Measurements from ENCODE around the gene LENEP.

LENEP gene

GRCh38 chr1:154962156-154962749 is 31.1 kb upstream of the LENEP start:
- DNase-seq (ENCODE audit: extremely low spot score) = no peak
- TF ChIP-seq L3MBTL2 (conservative IDR thresholded peaks at IDR 0.05) = 0 out of 2 replicates have a peak, but pooled peaks have one; percentile 11
- TF ChIP-seq FOXK2 (IDR thresholded peaks at IDR 0.05) = no peak
- CTCF ChIA-PET = interaction anchor here (1.3 to 1.6 kb wide), 4 partner anchors 8 to 99 kb away, joined by 3 to 4 read pairs (median 4); partner anchors contain the start of gene SHC1
- POLR2A ChIA-PET = interaction anchor here (0.6 to 4.8 kb wide), 12 partner anchors 10 to 53 kb away, joined by 3 to 59 read pairs (median 4); partner anchors contain the start of genes CKS1B, FLAD1, LENEP and PMVK

GRCh38 chr1:154962795-154963330 is 30.5 kb upstream of the LENEP start:
- ChIA-PET POLR2A (interaction anchor here (0.6 to 4.8 kb wide), 5 partner anchors 9 to 41 kb away, joined by 3 to 59 read pairs (median 5); partner anchors contain the start of genes CKS1B, FLAD1 and SHC1), CTCF (interaction anchor here (0.6 to 1.6 kb wide), 4 partner anchors 8 to 98 kb away, joined by 3 to 4 read pairs (median 4); partner anchors contain the start of gene SHC1)
- TF ChIP-seq TARDBP (IDR thresholded peaks at IDR 0.05) = no peak
- TF ChIP-seq L3MBTL2 (conservative IDR thresholded peaks at IDR 0.05) = no peak
- no peak for TF ChIP-seq FOXK2 (IDR thresholded peaks at IDR 0.05)
- no peak for TF ChIP-seq NFRKB (IDR thresholded peaks at IDR 0.05)
- TF ChIP-seq BHLHE40 (IDR thresholded peaks at IDR 0.05; ENCODE audit: borderline replicate concordance) = no peak
- TF ChIP-seq ELF4 (IDR thresholded peaks at IDR 0.05) = no peak
- TF ChIP-seq, protein P1, sequence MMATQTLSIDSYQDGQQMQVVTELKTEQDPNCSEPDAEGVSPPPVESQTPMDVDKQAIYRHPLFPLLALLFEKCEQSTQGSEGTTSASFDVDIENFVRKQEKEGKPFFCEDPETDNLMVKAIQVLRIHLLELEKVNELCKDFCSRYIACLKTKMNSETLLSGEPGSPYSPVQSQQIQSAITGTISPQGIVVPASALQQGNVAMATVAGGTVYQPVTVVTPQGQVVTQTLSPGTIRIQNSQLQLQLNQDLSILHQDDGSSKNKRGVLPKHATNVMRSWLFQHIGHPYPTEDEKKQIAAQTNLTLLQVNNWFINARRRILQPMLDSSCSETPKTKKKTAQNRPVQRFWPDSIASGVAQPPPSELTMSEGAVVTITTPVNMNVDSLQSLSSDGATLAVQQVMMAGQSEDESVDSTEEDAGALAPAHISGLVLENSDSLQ (IDR thresholded peaks at IDR 0.05) = no peak
- no peak for TF ChIP-seq ARNT (IDR thresholded peaks at IDR 0.05)
- no peak for TF ChIP-seq ZNF384 (IDR thresholded peaks at IDR 0.05)
- TF ChIP-seq CTBP1 (IDR thresholded peaks at IDR 0.05; ENCODE audit: borderline replicate concordance) = no peak
- TF ChIP-seq HDGF (IDR thresholded peaks at IDR 0.05; ENCODE audit: borderline replicate concordance) = no peak
- TF ChIP-seq SUZ12 (IDR thresholded peaks at IDR 0.05) = no peak
- no peak for DNase-seq (ENCODE audit: extremely low spot score)

DNA sequence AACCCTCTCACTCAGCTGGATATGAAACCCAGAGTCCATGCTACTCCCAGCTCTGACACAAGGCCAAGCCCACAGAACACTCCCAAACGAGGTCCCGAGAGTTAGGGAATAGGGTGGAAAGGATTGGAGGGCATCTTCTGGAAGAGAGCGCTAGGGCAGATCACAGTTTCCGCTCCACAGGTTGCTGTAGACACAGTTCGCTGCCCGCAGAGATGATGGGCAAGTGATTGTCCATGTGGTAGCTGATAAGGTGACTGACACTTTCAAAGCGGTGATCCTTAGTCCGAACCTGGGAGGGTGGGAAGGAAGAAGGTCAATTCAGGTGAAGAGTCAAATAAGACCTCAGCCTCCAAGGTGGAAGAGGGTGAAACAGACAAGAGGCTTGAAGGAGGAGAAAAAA is 29.7 kb upstream of the LENEP start:
- no peak for TF ChIP-seq FOXK2 (IDR thresholded peaks at IDR 0.05)
- TF ChIP-seq ARNT (IDR thresholded peaks at IDR 0.05) = no peak
- TF ChIP-seq FOXM1 (IDR thresholded peaks at IDR 0.05; ENCODE audit: borderline replicate concordance) = no peak
- no peak for TF ChIP-seq CTBP1 (IDR thresholded peaks at IDR 0.05; ENCODE audit: borderline replicate concordance)
- no peak for TF ChIP-seq TARDBP (IDR thresholded peaks at IDR 0.05)
- no peak for TF ChIP-seq NFRKB (IDR thresholded peaks at IDR 0.05)
- TF ChIP-seq L3MBTL2 (conservative IDR thresholded peaks at IDR 0.05) = no peak
- TF ChIP-seq SP1 (IDR thresholded peaks at IDR 0.05) = no peak
- no peak for TF ChIP-seq HDGF (IDR thresholded peaks at IDR 0.05; ENCODE audit: borderline replicate concordance)
- no peak for TF ChIP-seq BHLHE40 (IDR thresholded peaks at IDR 0.05; ENCODE audit: borderline replicate concordance)
- no peak for TF ChIP-seq SUZ12 (IDR thresholded peaks at IDR 0.05)
- TF ChIP-seq FOXA1 (IDR thresholded peaks at IDR 0.05) = no peak
- TF ChIP-seq, protein P1 (IDR thresholded peaks at IDR 0.05) = no peak
- TF ChIP-seq ZNF384 (IDR thresholded peaks at IDR 0.05) = no peak
- TF ChIP-seq LEF1 (IDR thresholded peaks at IDR 0.05; ENCODE audit: borderline replicate concordance) = no peak
- TF ChIP-seq ELF4 (IDR thresholded peaks at IDR 0.05) = no peak
- no peak for DNase-seq (ENCODE audit: extremely low spot score)
- POLR2A ChIA-PET = interaction anchor here (1.5 to 4.8 kb wide), 3 partner anchors 9 to 36 kb away, joined by 3 to 59 read pairs (median 21); partner anchors contain the start of genes CKS1B and SHC1
- CTCF ChIA-PET = interaction anchor here (0.6 to 1.3 kb wide), 2 partner anchors 35 to 57 kb away, joined by 4 read pairs; no protein-coding TSS in a partner anchor

- CTCF ChIA-PET = interaction anchor here (0.6 kb wide), 1 partner anchor 1321 kb away, joined by 3 read pairs; no protein-coding TSS in a partner anchor
Observed at GRCh38 chr1:154964359-154964758, 29.0 kb upstream of the LENEP start.

GRCh38 chr1:154966111-154966510 is 27.3 kb upstream of the LENEP start:
- ChIA-PET CTCF (interaction anchor here (1.1 kb wide), 1 partner anchor 33 kb away, joined by 4 read pairs; no protein-coding TSS in a partner anchor), POLR2A (interaction anchor here (0.6 to 1.4 kb wide), 3 partner anchors 14 to 34 kb away, joined by 3 read pairs; no protein-coding TSS in a partner anchor)
- no peak for DNase-seq (ENCODE audit: extremely low spot score)
- TF ChIP-seq L3MBTL2 (conservative IDR thresholded peaks at IDR 0.05) (no peak), FOXK2 (IDR thresholded peaks at IDR 0.05) (no peak), SP1 (IDR thresholded peaks at IDR 0.05) (no peak), FOXA1 (IDR thresholded peaks at IDR 0.05) (no peak), NFRKB (IDR thresholded peaks at IDR 0.05) (no peak), ZNF384 (IDR thresholded peaks at IDR 0.05) (no peak), ELF4 (IDR thresholded peaks at IDR 0.05) (no peak), LEF1 (IDR thresholded peaks at IDR 0.05; ENCODE audit: borderline replicate concordance) (no peak), TARDBP (IDR thresholded peaks at IDR 0.05) (no peak), HDGF (IDR thresholded peaks at IDR 0.05; ENCODE audit: borderline replicate concordance) (no peak), CTBP1 (IDR thresholded peaks at IDR 0.05; ENCODE audit: borderline replicate concordance) (no peak), FOXM1 (IDR thresholded peaks at IDR 0.05; ENCODE audit: borderline replicate concordance) (no peak), BHLHE40 (IDR thresholded peaks at IDR 0.05; ENCODE audit: borderline replicate concordance) (no peak), ARNT (IDR thresholded peaks at IDR 0.05) (no peak), SUZ12 (IDR thresholded peaks at IDR 0.05) (no peak)
- TF ChIP-seq, protein P1 (IDR thresholded peaks at IDR 0.05) = no peak

More at GRCh38 chr1:154964359-154964758, 29.0 kb upstream of the LENEP start:
- no peak for TF ChIP-seq ZNF384 (IDR thresholded peaks at IDR 0.05)
- TF ChIP-seq HDGF (IDR thresholded peaks at IDR 0.05; ENCODE audit: borderline replicate concordance) = no peak
- TF ChIP-seq ARNT (IDR thresholded peaks at IDR 0.05) = no peak
- TF ChIP-seq FOXA1 (IDR thresholded peaks at IDR 0.05) = no peak
- TF ChIP-seq BHLHE40 (IDR thresholded peaks at IDR 0.05; ENCODE audit: borderline replicate concordance) = no peak
- no peak for TF ChIP-seq ELF4 (IDR thresholded peaks at IDR 0.05)
- no peak for DNase-seq (ENCODE audit: extremely low spot score)
- POLR2A ChIA-PET = interaction anchor here (0.6 to 4.8 kb wide), 7 partner anchors 8 to 39 kb away, joined by 3 to 59 read pairs (median 3); partner anchors contain the start of genes CKS1B, FLAD1, PBXIP1 and SHC1

Data from HEK293T (cell line).